DND-41 (cell line): ENCODE measurements around the gene PIEZO1.

Experiments
- CTCF ChIP-seq: IDR thresholded peaks from 2 replicates; pipeline ENCODE4 v1.5.1; 2012; ENCODE audit warnings: borderline replicate concordance, low read length, moderate library complexity, mild to moderate bottlenecking; ENCODE audit not compliant: poor library complexity, severe bottlenecking; ENCODE audit errors: extremely low read depth
- EZH2 ChIP-seq: IDR thresholded peaks from 3 replicates; pipeline ENCODE4 v1.6.1; 2012; ENCODE audit warnings: borderline replicate concordance, low read depth, mild to moderate bottlenecking, moderate library complexity, low read length, inconsistent platforms; ENCODE audit not compliant: severe bottlenecking

GRCh38 chr16:88819126-88819525 is 34.1 kb upstream of the PIEZO1 start:
- TF ChIP-seq CTCF (no peak), EZH2 (no peak)
